Measurements from ENCODE around the gene TMSB4X.

Gene TMSB4X

GRCh38 chrX:13024986-13025385 lies 50.1 kb downstream of the TMSB4X start:
- H3K27ac ChIP-seq: no peak overlapping the region
- TF ChIP-seq, protein P1, sequence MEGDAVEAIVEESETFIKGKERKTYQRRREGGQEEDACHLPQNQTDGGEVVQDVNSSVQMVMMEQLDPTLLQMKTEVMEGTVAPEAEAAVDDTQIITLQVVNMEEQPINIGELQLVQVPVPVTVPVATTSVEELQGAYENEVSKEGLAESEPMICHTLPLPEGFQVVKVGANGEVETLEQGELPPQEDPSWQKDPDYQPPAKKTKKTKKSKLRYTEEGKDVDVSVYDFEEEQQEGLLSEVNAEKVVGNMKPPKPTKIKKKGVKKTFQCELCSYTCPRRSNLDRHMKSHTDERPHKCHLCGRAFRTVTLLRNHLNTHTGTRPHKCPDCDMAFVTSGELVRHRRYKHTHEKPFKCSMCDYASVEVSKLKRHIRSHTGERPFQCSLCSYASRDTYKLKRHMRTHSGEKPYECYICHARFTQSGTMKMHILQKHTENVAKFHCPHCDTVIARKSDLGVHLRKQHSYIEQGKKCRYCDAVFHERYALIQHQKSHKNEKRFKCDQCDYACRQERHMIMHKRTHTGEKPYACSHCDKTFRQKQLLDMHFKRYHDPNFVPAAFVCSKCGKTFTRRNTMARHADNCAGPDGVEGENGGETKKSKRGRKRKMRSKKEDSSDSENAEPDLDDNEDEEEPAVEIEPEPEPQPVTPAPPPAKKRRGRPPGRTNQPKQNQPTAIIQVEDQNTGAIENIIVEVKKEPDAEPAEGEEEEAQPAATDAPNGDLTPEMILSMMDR (conservative IDR thresholded peaks at IDR 0.05): no peak
